Loucy (cell line): ENCODE data around the gene GLT1D1.
A peak's percentile ranks its signal among the peaks of the same experiment; 100 is the strongest.

ENCODE experiments used
- H2AFZ ChIP-seq: fragments of 200-600 bp; sonication (generic); 2 replicates; pipeline ENCODE4 v1.6.0; 2016; ENCODE audit warnings: antibody characterized with exemption, mild to moderate bottlenecking, low read length, moderate library complexity
- H3F3A ChIP-seq: fragments of 200-600 bp; 2 replicates; pipeline ENCODE4 v1.6.0; 2016; ENCODE audit warnings: antibody characterized with exemption, low read depth, mild to moderate bottlenecking
- H3K27me3 ChIP-seq: fragments of 200-600 bp; sonication (generic); 2 replicates; pipeline ENCODE4 v1.6.1; 2014; ENCODE audit warnings: low read length, mild to moderate bottlenecking; ENCODE audit not compliant: insufficient read depth, poor library complexity, severe bottlenecking
- H3K36me3 ChIP-seq: fragments of 200-600 bp; sonication (generic); 2 replicates; pipeline ENCODE4 v1.6.1; 2016; ENCODE audit warnings: low read length; ENCODE audit not compliant: insufficient read depth
- H3K4me1 ChIP-seq: fragments of 200-600 bp; sonication (generic); 2 replicates; pipeline ENCODE4 v1.5.1; 2014; ENCODE audit warnings: low read length, mild to moderate bottlenecking; ENCODE audit not compliant: insufficient read depth, poor library complexity, severe bottlenecking
- H3K4me2 ChIP-seq: fragments of 200-600 bp; sonication (generic); 2 replicates; pipeline ENCODE4 v1.6.0; 2014; ENCODE audit warnings: antibody characterized with exemption, low read length, low read depth, mild to moderate bottlenecking; ENCODE audit not compliant: poor library complexity, severe bottlenecking
- H3K4me3 ChIP-seq: fragments of 200-600 bp; sonication (generic); 2 replicates; pipeline ENCODE4 v1.5.1; 2014; ENCODE audit warnings: low read length, mild to moderate bottlenecking, mixed read lengths; ENCODE audit not compliant: poor library complexity, severe bottlenecking
- H3K79me2 ChIP-seq: fragments of 200-600 bp; sonication (generic); 2 replicates; pipeline ENCODE4 v1.6.1; 2014; ENCODE audit warnings: low read length; ENCODE audit not compliant: insufficient read depth
- H3K9ac ChIP-seq: fragments of 200-600 bp; sonication (generic); 2 replicates; pipeline ENCODE4 v1.6.0; 2014; ENCODE audit warnings: mild to moderate bottlenecking, low read depth, low read length, moderate library complexity; ENCODE audit not compliant: poor library complexity, severe bottlenecking
- H3K9me2 ChIP-seq: fragments of 200-600 bp; sonication (generic); replicated peaks from 2 replicates; pipeline ENCODE4 v1.6.1; 2016; ENCODE audit warnings: low read depth, low read length, mixed read lengths
- H3K9me3 ChIP-seq: fragments of 200-600 bp; sonication (generic); 2 replicates; pipeline ENCODE4 v1.6.1; 2014; ENCODE audit warnings: mild to moderate bottlenecking, antibody characterized with exemption, low read length, low read depth; ENCODE audit not compliant: insufficient read depth
- H4K20me1 ChIP-seq: fragments of 200-600 bp; sonication (generic); 2 replicates; pipeline ENCODE4 v1.6.0; 2014; ENCODE audit warnings: antibody characterized with exemption, low read length, mild to moderate bottlenecking; ENCODE audit not compliant: insufficient read depth, poor library complexity, severe bottlenecking
- EZH2phosphoT487 ChIP-seq: fragments of 200-600 bp; IDR thresholded peaks from 2 replicates; pipeline ENCODE4 v1.6.1; 2018; ENCODE audit warnings: antibody characterized with exemption, mild to moderate bottlenecking, moderate library complexity, borderline replicate concordance
- TF ChIP-seq, protein P1 (sequence below): fragments of 200-600 bp; sonication (generic); conservative IDR thresholded peaks from 2 replicates; pipeline ENCODE4 v1.5.1; 2014; ENCODE audit warnings: mild to moderate bottlenecking, antibody characterized with exemption, low read length

The GLT1D1 gene

DNA sequence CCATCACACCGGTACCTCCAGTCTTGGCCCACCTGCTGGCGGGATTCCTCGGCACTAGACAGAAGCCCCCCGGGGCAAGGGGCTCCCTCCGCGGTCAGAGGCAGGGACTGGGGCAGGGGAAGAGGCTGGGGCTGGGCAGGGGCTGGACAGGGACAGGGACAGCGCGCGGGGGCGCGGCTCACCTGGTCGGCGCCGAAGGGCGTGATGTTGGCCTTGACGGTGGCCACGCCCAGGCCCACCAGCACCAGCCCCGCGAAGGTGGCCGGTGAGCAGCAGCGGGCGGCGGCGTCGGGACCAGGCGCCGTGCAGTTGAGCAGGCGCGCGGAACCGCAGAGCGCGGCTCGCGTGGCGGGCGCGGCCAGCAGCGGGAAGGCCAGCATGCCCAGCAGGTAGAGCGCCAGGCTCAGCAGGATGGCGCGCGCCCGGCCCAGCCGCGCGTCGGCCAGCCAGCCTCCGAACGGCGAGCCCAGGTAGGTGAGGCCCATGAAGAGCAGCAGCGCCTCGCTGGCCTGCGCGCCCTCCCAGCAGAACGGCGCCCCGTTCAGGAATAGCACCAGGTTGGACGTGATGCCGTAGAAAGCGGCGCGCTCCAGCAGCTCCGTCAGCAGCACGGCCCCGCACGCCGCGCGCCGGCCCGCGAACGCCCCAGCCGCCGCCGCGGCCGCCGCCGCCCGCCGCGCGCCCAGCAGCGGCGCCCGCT, 29.9 kb upstream of the GLT1D1 start:
- Histone ChIP-seq H3K79me2 (peaks cover 62% of the 10 kb centered on the region), H3K9ac (peak overlapping the region; percentile 85), H3K27me3 (no peaks in the 10 kb centered on the region), H3F3A (no peaks in the 10 kb centered on the region), H3K9me3 (no peaks in the 10 kb centered on the region), H3K4me1 (peaks cover 27% of the 10 kb centered on the region), H3K4me2 (peak overlapping the region; percentile 84), H3K9me2 (no peaks in the 10 kb centered on the region), H4K20me1 (peaks cover 42% of the 10 kb centered on the region), H3K4me3 (peak overlapping the region; percentile 95), H3K36me3 (no peaks in the 10 kb centered on the region), H2AFZ (no peak overlapping the region; the same call in 1 of the 2 replicates)
- no peak for TF ChIP-seq EZH2phosphoT487
- TF ChIP-seq, protein P1, sequence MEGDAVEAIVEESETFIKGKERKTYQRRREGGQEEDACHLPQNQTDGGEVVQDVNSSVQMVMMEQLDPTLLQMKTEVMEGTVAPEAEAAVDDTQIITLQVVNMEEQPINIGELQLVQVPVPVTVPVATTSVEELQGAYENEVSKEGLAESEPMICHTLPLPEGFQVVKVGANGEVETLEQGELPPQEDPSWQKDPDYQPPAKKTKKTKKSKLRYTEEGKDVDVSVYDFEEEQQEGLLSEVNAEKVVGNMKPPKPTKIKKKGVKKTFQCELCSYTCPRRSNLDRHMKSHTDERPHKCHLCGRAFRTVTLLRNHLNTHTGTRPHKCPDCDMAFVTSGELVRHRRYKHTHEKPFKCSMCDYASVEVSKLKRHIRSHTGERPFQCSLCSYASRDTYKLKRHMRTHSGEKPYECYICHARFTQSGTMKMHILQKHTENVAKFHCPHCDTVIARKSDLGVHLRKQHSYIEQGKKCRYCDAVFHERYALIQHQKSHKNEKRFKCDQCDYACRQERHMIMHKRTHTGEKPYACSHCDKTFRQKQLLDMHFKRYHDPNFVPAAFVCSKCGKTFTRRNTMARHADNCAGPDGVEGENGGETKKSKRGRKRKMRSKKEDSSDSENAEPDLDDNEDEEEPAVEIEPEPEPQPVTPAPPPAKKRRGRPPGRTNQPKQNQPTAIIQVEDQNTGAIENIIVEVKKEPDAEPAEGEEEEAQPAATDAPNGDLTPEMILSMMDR: no peak

DNA sequence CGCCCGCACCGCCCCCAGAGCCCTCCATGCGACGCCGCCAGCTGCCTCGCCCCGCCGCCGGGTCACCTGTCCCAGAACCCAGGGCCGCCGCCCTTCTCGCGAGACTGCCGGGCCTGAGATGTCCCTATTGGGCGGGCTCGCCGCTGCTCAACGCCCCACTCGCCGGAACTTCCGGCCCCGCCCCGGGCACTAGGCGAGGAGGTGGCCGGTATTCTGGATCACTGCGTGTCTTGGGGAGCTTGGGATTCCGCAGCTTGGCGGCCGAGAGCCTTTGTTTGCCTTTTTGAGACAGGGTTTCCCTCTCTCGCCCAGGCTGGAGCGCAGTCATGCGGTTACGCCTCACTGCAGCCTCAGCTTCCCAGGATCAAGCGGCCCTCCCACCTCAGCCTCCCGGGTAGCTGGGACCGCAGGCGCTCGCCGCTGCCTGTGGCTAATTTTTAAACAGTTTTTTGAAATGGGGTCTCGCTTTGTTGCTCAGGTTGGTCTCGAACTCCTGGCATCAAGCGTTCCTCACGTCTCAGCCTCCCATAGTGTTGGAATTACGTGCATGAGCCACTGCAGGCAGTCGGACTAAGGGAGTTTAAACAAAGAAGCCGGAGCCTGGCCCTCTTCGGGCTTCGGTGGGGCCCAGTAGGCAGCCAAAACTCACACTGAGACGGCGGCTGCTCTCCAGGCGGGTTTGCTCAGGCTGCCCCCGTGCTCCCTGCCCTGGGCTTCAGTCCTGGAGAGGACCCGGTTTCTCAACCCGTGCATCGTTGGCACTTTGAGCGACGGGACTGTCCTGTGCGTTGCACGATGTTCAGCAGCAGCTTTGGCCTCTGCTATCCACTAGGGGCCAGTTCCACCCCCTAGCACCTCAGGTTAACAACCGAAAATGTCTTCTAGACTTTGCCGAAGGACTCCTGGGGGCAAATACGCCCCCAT, 29.1 kb upstream of the GLT1D1 start, which contains the start of gene SLC15A4:
Gene SLC15A4 (minus strand): TSS at position 43 of the 924 bp plus-strand sequence. CDS start 15 bp downstream, at position 28.
- Histone ChIP-seq H3K79me2 (peaks cover 54% of the 10 kb centered on the region), H3F3A (no peaks in the 10 kb centered on the region), H3K4me1 (peaks cover 23% of the 10 kb centered on the region), H3K4me2 (peak within 1 kb of the TSS; percentile 84), H3K4me3 (peak within 1 kb of the TSS; percentile 95), H4K20me1 (peaks cover 36% of the 10 kb centered on the region), H3K9me3 (no peaks in the 10 kb centered on the region), H3K36me3 (no peaks in the 10 kb centered on the region), H3K9me2 (no peaks in the 10 kb centered on the region), H2AFZ (peak within 1 kb of the TSS; percentile 34), H3K27me3 (no peaks in the 10 kb centered on the region), H3K9ac (peak within 1 kb of the TSS; percentile 87)
- TF ChIP-seq, protein P1: no peak; the same call in 1 of the 2 replicates
- TF ChIP-seq EZH2phosphoT487: no peak

DNA sequence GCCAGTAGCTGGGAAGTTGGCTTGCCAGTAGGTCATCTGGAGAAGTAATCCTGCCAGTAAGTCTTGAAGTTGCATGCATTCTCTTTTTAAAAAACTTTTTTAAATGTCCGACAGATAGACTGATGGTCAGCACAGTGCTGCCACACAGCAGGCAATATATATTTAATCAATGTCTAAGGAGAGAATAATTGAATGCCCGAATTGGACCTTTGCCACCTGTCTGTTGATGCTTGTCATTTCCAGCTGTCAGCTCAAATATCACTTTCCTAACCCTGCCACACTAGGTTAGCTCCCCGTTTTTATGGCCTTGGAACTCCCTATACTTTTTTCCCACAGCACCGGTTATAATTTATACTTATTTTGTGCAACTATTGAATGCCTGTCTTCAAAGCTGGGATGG, 27.4 kb upstream of the GLT1D1 start:
- H3K79me2 ChIP-seq: peaks cover 37% of the 10 kb centered on the region
- H3K36me3 ChIP-seq: no peaks in the 10 kb centered on the region
- no peaks in the 10 kb centered on the region for H3K27me3 ChIP-seq
- no peak overlapping the region for H2AFZ ChIP-seq
- no peak for TF ChIP-seq EZH2phosphoT487
- TF ChIP-seq, protein P1: no peak
- H3K4me2 ChIP-seq: no peak overlapping the region
- H3K4me1 ChIP-seq: peaks cover 23% of the 10 kb centered on the region
- peaks cover 3% of the 10 kb centered on the region for H3F3A ChIP-seq
- H3K4me3 ChIP-seq: no peak overlapping the region
- no peaks in the 10 kb centered on the region for H3K9me3 ChIP-seq
- no peak overlapping the region for H3K9ac ChIP-seq
- peaks cover 24% of the 10 kb centered on the region for H4K20me1 ChIP-seq
- no peaks in the 10 kb centered on the region for H3K9me2 ChIP-seq
